Tongue (tissue), 2 donors: Measurements from ENCODE around the gene PLXDC2. TPM values are rescaled to one million over a fixed set of nuclear protein-coding genes. Genes with fewer than 3 reads are reported as not detected.

Experiments
- DNase-seq: peaks from one replicate; pipeline ENCODE4 v3.0.0-alpha.2; 2015
- total RNA-seq: library from RNA; depleted of rRNA; stranded (reverse); fragments of >200 nt; gene quantifications from one replicate; pipeline ENCODE4 v1.2.3, GENCODE V29; 2014

Gene PLXDC2
- total RNA-seq, 1 donor from 2014 or later: 54.1 TPM

- no peak for DNase-seq
Measured at GRCh38 chr10:19941206-19941880, 125.1 kb downstream of the PLXDC2 start.

- DNase-seq: peak; percentile 89
Measured at GRCh38 chr10:19944911-19945663, 128.9 kb downstream of the PLXDC2 start.

- no peak for DNase-seq
Measured at GRCh38 chr10:19946245-19946644, 130.0 kb downstream of the PLXDC2 start.

- DNase-seq: no peak
Measured at GRCh38 chr10:19946791-19947190, 130.6 kb downstream of the PLXDC2 start.

GRCh38 chr10:19947215-19947614 lies 131.0 kb downstream of the PLXDC2 start:
- DNase-seq: no peak

GRCh38 chr10:19947656-19948055 lies 131.4 kb downstream of the PLXDC2 start:
- no peak for DNase-seq

GRCh38 chr10:19952224-19953010 lies 136.2 kb downstream of the PLXDC2 start:
- DNase-seq: peak; percentile 52

GRCh38 chr10:19954601-19955000 lies 138.4 kb downstream of the PLXDC2 start:
- DNase-seq: no peak

GRCh38 chr10:19956516-19957032 lies 140.3 kb downstream of the PLXDC2 start:
- DNase-seq: no peak

GRCh38 chr10:19958787-19959186 lies 142.6 kb downstream of the PLXDC2 start:
- DNase-seq: no peak

- no peak for DNase-seq
Measured at GRCh38 chr10:19961076-19962053, 145.1 kb downstream of the PLXDC2 start.

GRCh38 chr10:19964625-19965024 lies 148.4 kb downstream of the PLXDC2 start:
- DNase-seq: no peak

- DNase-seq: peak; percentile 89
Measured at GRCh38 chr10:19966751-19967150, 150.5 kb downstream of the PLXDC2 start.

GRCh38 chr10:19967981-19968380 lies 151.7 kb downstream of the PLXDC2 start:
- no peak for DNase-seq

- peak; percentile 43 for DNase-seq
Measured at GRCh38 chr10:19968745-19969144, 152.5 kb downstream of the PLXDC2 start.

- DNase-seq: no peak
Measured at GRCh38 chr10:19970256-19970655, 154.0 kb downstream of the PLXDC2 start.

- peak; percentile 80 for DNase-seq
Measured at GRCh38 chr10:19970717-19971116, 154.5 kb downstream of the PLXDC2 start.

GRCh38 chr10:19971343-19972052 lies 155.3 kb downstream of the PLXDC2 start:
- no peak for DNase-seq

GRCh38 chr10:19974138-19974537 lies 157.9 kb downstream of the PLXDC2 start:
- DNase-seq: no peak

- no peak for DNase-seq
Measured at GRCh38 chr10:19974554-19974953, 158.3 kb downstream of the PLXDC2 start.

GRCh38 chr10:19977097-19977521 lies 160.9 kb downstream of the PLXDC2 start:
- no peak for DNase-seq
